ENCODE results near the gene SENP7.

GRCh38 chr3:101509811-101510210 lies 3.2 kb downstream of the SENP7 start:
- no peak for TF ChIP-seq EZH2 (IDR thresholded peaks at IDR 0.05; ENCODE audit: insufficient read depth, low read length)
- TF ChIP-seq, protein P1, sequence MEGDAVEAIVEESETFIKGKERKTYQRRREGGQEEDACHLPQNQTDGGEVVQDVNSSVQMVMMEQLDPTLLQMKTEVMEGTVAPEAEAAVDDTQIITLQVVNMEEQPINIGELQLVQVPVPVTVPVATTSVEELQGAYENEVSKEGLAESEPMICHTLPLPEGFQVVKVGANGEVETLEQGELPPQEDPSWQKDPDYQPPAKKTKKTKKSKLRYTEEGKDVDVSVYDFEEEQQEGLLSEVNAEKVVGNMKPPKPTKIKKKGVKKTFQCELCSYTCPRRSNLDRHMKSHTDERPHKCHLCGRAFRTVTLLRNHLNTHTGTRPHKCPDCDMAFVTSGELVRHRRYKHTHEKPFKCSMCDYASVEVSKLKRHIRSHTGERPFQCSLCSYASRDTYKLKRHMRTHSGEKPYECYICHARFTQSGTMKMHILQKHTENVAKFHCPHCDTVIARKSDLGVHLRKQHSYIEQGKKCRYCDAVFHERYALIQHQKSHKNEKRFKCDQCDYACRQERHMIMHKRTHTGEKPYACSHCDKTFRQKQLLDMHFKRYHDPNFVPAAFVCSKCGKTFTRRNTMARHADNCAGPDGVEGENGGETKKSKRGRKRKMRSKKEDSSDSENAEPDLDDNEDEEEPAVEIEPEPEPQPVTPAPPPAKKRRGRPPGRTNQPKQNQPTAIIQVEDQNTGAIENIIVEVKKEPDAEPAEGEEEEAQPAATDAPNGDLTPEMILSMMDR (IDR thresholded peaks at IDR 0.05; ENCODE audit: insufficient read depth, low read depth, low read length) = no peak

All from astrocyte (in vitro differentiated cells and primary cell).